Tibial artery (tissue), 4 donors: ENCODE measurements around the gene TLE1.
"Not testable (repeated sequence)": the region's sequence is repeated elsewhere in the genome, so short reads cannot be mapped to it uniquely, and the experiment has no call there.

Experiments
- DNase-seq, 2 donors: peaks; one replicate each; pipeline ENCODE4 v3.0.0-alpha.2; 2019
- H3K27ac ChIP-seq, 2 donors: fragments of 200-600 bp; sonication (generic) in 1 of 2; 1 replicate in 1 of 2; 2 replicates in 1 of 2; pipeline ENCODE4 v1.5.1; 2018 to 2019; ENCODE audit warnings: mild to moderate bottlenecking in 1 of 2
- H3K27me3 ChIP-seq, 2 donors: fragments of 200-600 bp; sonication (generic) in 1 of 2; one replicate each; pipeline versions ENCODE4 v1.5.1 to v1.6.0; 2016 to 2019
- H3K36me3 ChIP-seq, 3 donors: fragments of 200-600 bp; sonication (generic) in 2 of 3; one replicate each; pipeline ENCODE4 v1.5.1; 2016 to 2019; ENCODE audit warnings: mild to moderate bottlenecking in 2 of 3
- H3K4me1 ChIP-seq, 4 donors: fragments of 200-600 bp; sonication (generic) in 2 of 4; 1 replicate in 3 of 4; 2 replicates in 1 of 4; pipeline ENCODE4 v1.5.1; 2016 to 2019
- H3K4me3 ChIP-seq, 2 donors: fragments of 200-600 bp; sonication (generic) in 1 of 2; 1 replicate in 1 of 2; 2 replicates in 1 of 2; pipeline ENCODE4 v1.5.1; 2018 to 2019; ENCODE audit warnings: mild to moderate bottlenecking in 2 of 2
- H3K9me3 ChIP-seq, 3 donors: fragments of 200-600 bp; sonication (generic) in 1 of 3; one replicate each; pipeline ENCODE4 v1.5.1; 2016 to 2019
- CTCF ChIP-seq, 2 experiments: fragments of 200-600 bp in 1 of 2; fragments of 450-650 bp in 1 of 2; IDR thresholded peaks; one replicate each; pipeline ENCODE4 v1.5.1; 2017 to 2019; ENCODE audit warnings: antibody characterized with exemption in 2 of 2, mild to moderate bottlenecking in 1 of 2, moderate library complexity in 1 of 2
- intact Hi-C: fragments of 100-400 bp; cut with DNase I; formaldehyde crosslinking; loops from one replicate; pipeline ENCODE4 v1.15.0; 2023; ENCODE audit warnings: low total_unique reads

Gene TLE1

GRCh38 chr9:81597419-81598122, 91.8 kb downstream of the TLE1 start:
- no peak for DNase-seq
- H3K36me3 ChIP-seq = peaks cover 0 to 7% (median 0%) of the 10 kb centered on the region in 3 donors
- peaks cover 0 to 61% (median 4%) of the 10 kb centered on the region in 4 donors for H3K4me1 ChIP-seq
- no peak for TF ChIP-seq CTCF (IDR thresholded peaks at IDR 0.05)
- no peaks in the 10 kb centered on the region for H3K27me3 ChIP-seq
- no peak overlapping the region for H3K4me3 ChIP-seq
- intact Hi-C loops = no loop called here
- H3K9me3 ChIP-seq = no peaks in the 10 kb centered on the region
- H3K27ac ChIP-seq = peak overlapping the region in 1 of 2 donors; percentile 18

GRCh38 chr9:81596679-81597418, 92.5 kb downstream of the TLE1 start:
- Histone ChIP-seq H3K9me3 (no peaks in the 10 kb centered on the region), H3K4me1 (peaks cover 0 to 68% (median 6%) of the 10 kb centered on the region in 4 donors), H3K4me3 (no peak overlapping the region), H3K27me3 (no peaks in the 10 kb centered on the region), H3K36me3 (peaks cover 0 to 14% (median 0%) of the 10 kb centered on the region in 3 donors), H3K27ac (no peak overlapping the region)
- intact Hi-C loops = no loop called here
- TF ChIP-seq CTCF (IDR thresholded peaks at IDR 0.05) = no peak
- no peak for DNase-seq

GRCh38 chr9:81595887-81596543, 93.3 kb downstream of the TLE1 start:
- TF ChIP-seq CTCF (IDR thresholded peaks at IDR 0.05) = no peak
- DNase-seq = no peak
- no peak overlapping the region for H3K4me3 ChIP-seq
- H3K27ac ChIP-seq = peak overlapping the region in 1 of 2 donors; percentile 44
- peaks cover 0 to 17% (median 0%) of the 10 kb centered on the region in 3 donors for H3K36me3 ChIP-seq
- no peaks in the 10 kb centered on the region for H3K27me3 ChIP-seq
- H3K9me3 ChIP-seq = no peaks in the 10 kb centered on the region
- H3K4me1 ChIP-seq = peaks cover 0 to 68% (median 4%) of the 10 kb centered on the region in 4 donors
- intact Hi-C loops = no loop called here

GRCh38 chr9:81595293-81595692, 94.1 kb downstream of the TLE1 start:
- Histone ChIP-seq H3K36me3 (peaks cover 0 to 23% (median 0%) of the 10 kb centered on the region in 3 donors), H3K27ac (peak overlapping the region; percentile 12 to 44), H3K4me1 (peaks cover 0 to 68% (median 6%) of the 10 kb centered on the region in 4 donors)
- H3K4me3 ChIP-seq, intact Hi-C loops, H3K9me3 ChIP-seq, H3K27me3 ChIP-seq: not testable (repeated sequence)
- peak; percentile 62 to 75 for DNase-seq

DNA sequence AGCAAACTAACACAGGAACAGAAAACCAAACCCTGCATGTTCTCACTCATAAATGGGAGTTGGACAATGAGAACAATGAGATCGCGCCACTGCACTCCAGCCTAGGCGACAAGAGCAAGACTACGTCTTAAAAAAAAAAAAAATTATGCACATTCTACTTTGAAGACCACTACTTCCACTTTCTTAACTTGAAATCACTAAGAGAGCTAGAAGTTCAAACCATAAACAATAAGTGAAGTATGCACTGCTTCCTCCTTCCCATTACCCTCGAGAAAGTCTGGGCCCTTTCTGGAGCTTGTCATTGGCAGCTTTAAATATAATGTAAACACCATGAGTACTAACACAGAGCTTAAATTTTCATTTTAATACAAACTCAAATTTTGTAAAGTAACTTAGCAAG, 94.9 kb downstream of the TLE1 start:
- Histone ChIP-seq H3K9me3 (no peaks in the 10 kb centered on the region), H3K36me3 (peaks cover 0 to 32% (median 6%) of the 10 kb centered on the region in 3 donors), H3K4me1 (peaks cover 0 to 68% (median 9%) of the 10 kb centered on the region in 4 donors), H3K4me3 (no peak overlapping the region), H3K27me3 (no peaks in the 10 kb centered on the region), H3K27ac (peak overlapping the region in 1 of 2 donors; percentile 44)
- intact Hi-C loops = no loop called here
- no peak for TF ChIP-seq CTCF (IDR thresholded peaks at IDR 0.05)
- no peak for DNase-seq
